CD4-positive, alpha-beta memory T cell (primary cell): ENCODE measurements around the gene POU2F2. TPM values are rescaled to one million over a fixed set of nuclear protein-coding genes. Genes with fewer than 3 reads are reported as not detected.
"Not testable (repeated sequence)": the region's sequence is repeated elsewhere in the genome, so short reads cannot be mapped to it uniquely, and the experiment has no call there.

ENCODE experiments used
- CTCF ChIA-PET: fragments of 350-600 bp; sonication (Branson Sonifier 250); formaldehyde crosslinking; loops from one replicate; lab custom pipeline; 2021; ENCODE audit warnings: inconsistent platforms; ENCODE audit not compliant: partially characterized antibody; lab: Charles Lee
- POLR2A ChIA-PET: fragments of 350-600 bp; sonication (Branson Sonifier 250); formaldehyde crosslinking; loops from one replicate; lab custom pipeline; 2021; ENCODE audit not compliant: partially characterized antibody; lab: Charles Lee
- DNase-seq, 5 donors: peaks; one replicate each; pipeline versions ENCODE4 v3.0.0 to v3.0.0-alpha.2; 2020 to 2022; ENCODE audit warnings: mixed read lengths in 1 of 5
- H3K27ac ChIP-seq: one replicate; pipeline ENCODE4 v1.7.0; 2013; ENCODE audit warnings: low read depth, low read length
- H3K27me3 ChIP-seq: 2 replicates; pipeline ENCODE4 v1.7.0; 2013; ENCODE audit warnings: mild to moderate bottlenecking, low read length, moderate library complexity; ENCODE audit not compliant: insufficient read depth
- H3K36me3 ChIP-seq: 2 replicates; pipeline ENCODE4 v1.7.0; 2013; ENCODE audit warnings: mild to moderate bottlenecking, low read length, moderate library complexity; ENCODE audit not compliant: insufficient read depth
- H3K4me1 ChIP-seq: 2 replicates; pipeline ENCODE4 v1.7.0; 2013; ENCODE audit warnings: mild to moderate bottlenecking, low read length, moderate library complexity; ENCODE audit not compliant: insufficient read depth
- H3K4me3 ChIP-seq, 2 donors: one replicate each; pipeline ENCODE4 v1.7.0; 2013; ENCODE audit warnings: low read length in 2 of 2, mild to moderate bottlenecking in 1 of 2
- H3K9me3 ChIP-seq, 2 donors: one replicate each; pipeline ENCODE4 v1.7.0; 2013; ENCODE audit warnings: low read length in 2 of 2, control low read depth in 1 of 2; ENCODE audit not compliant: control insufficient read depth in 1 of 2
- H3K27ac Mint-ChIP-seq, 7 donors: one replicate each; pipeline ENCODE4 v1.8.0; 2020 to 2021; ENCODE audit warnings: mixed read lengths in 7 of 7, mild to moderate bottlenecking in 6 of 7, inconsistent platforms in 3 of 7, moderate library complexity in 3 of 7
- H3K27me3 Mint-ChIP-seq, 2 donors: one replicate each; pipeline ENCODE4 v1.8.0; 2020 to 2021; ENCODE audit warnings: mixed read lengths in 2 of 2
- H3K36me3 Mint-ChIP-seq, 2 donors: one replicate each; pipeline ENCODE4 v1.8.0; 2020 to 2021; ENCODE audit warnings: mixed read lengths in 2 of 2, inconsistent platforms in 1 of 2, mild to moderate bottlenecking in 1 of 2
- H3K4me1 Mint-ChIP-seq, 4 donors: one replicate each; pipeline ENCODE4 v1.8.0; 2020 to 2021; ENCODE audit warnings: mixed read lengths in 4 of 4, mild to moderate bottlenecking in 1 of 4
- H3K4me3 Mint-ChIP-seq, 8 donors: one replicate each; pipeline ENCODE4 v1.8.0; 2020 to 2021; ENCODE audit warnings: mixed read lengths in 8 of 8, mild to moderate bottlenecking in 7 of 8, moderate library complexity in 6 of 8, inconsistent platforms in 3 of 8
- H3K9me3 Mint-ChIP-seq, 8 donors: one replicate each; pipeline ENCODE4 v1.8.0; 2020 to 2021; ENCODE audit warnings: mixed read lengths in 8 of 8, mild to moderate bottlenecking in 5 of 8, inconsistent platforms in 3 of 8, moderate library complexity in 1 of 8
- intact Hi-C: fragments of 100-400 bp; cut with micrococcal nuclease; formaldehyde crosslinking; loops from one replicate; pipeline ENCODE4 v1.15.1; 2023
- polyA plus RNA-seq, 2 donors: library from polyadenylated mRNA; unstranded; fragments of 300-500 nt; fragmentation: Illumina TruSeq; gene quantifications; one replicate each; pipeline ENCODE4 v1.2.3, GENCODE V29; 2021
- total RNA-seq, 2 experiments: library from RNA; stranded (reverse); gene quantifications; one replicate each; pipeline ENCODE4 v1.2.3, GENCODE V29; 2021

The POU2F2 gene
- total and polyA plus RNA-seq, 4 experiments from 2014 or later, result 3.1 to 69.3 (median 45.6) TPM

DNA sequence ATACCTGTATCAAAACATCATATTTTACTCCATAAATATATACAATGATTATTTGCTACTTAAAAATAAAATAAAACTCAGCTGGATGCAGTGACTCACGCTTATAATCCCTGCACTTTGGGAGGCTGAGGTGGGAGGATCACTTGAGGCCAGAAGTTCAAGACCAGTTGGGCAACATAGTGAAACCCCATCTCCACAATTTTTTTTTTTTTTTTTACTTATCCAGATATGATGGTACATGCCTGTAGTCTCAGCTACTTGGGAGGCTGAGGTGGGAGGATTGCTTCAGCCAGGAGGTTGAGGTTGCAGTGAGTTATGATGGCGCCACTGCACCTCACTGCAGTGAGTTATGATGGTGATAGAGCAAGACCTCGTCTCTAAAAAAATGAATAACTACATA, 22.4 kb downstream of the POU2F2 start:
- peak overlapping the region in 1 of 7 donors; percentile 7 for H3K27ac Mint-ChIP-seq
- Histone ChIP-seq H3K4me1 (peaks cover 6% of the 10 kb centered on the region), H3K4me3 (no peak overlapping the region), H3K27me3 (no peaks in the 10 kb centered on the region), H3K9me3 (no peaks in the 10 kb centered on the region), H3K27ac (no peak overlapping the region), H3K36me3 (peaks cover 4% of the 10 kb centered on the region)
- no peaks in the 10 kb centered on the region for H3K27me3 Mint-ChIP-seq
- peaks cover 5 to 12% (median 9%) of the 10 kb centered on the region in 4 donors for H3K4me1 Mint-ChIP-seq
- peaks cover 16 to 60% of the 10 kb centered on the region in 2 donors for H3K36me3 Mint-ChIP-seq
- ChIA-PET POLR2A (interaction anchor here (0.6 to 3.4 kb wide), 4 partner anchors 13 to 89 kb away, joined by 3 to 17 read pairs (median 6); no protein-coding TSS in a partner anchor), CTCF (interaction anchor here (0.9 to 7.4 kb wide), 20 partner anchors 8 to 331 kb away, joined by 3 to 81 read pairs (median 8); partner anchors contain the start of genes CXCL17 and POU2F2)
- no peak for DNase-seq
- intact Hi-C loops, result loop anchor here (2.0 kb wide), 1 partner anchor 67 kb away; no protein-coding TSS in a partner anchor
- no peaks in the 10 kb centered on the region for H3K9me3 Mint-ChIP-seq
- H3K4me3 Mint-ChIP-seq, result no peak overlapping the region

GRCh38 chr19:42108527-42109389, 23.5 kb downstream of the POU2F2 start:
- intact Hi-C loops, result loop anchor here (1.0 to 2.0 kb wide), 9 partner anchors 24 to 325 kb away; partner anchors contain the start of genes MEGF8 and POU2F2
- H3K4me3 ChIP-seq, result no peak overlapping the region
- H3K9me3 ChIP-seq, result no peaks in the 10 kb centered on the region
- H3K4me1 ChIP-seq, result peaks cover 6% of the 10 kb centered on the region
- H3K4me1 Mint-ChIP-seq, result peaks cover 5 to 11% (median 9%) of the 10 kb centered on the region in 4 donors
- no peak overlapping the region for H3K27ac ChIP-seq
- H3K27me3 Mint-ChIP-seq, result no peaks in the 10 kb centered on the region
- no peaks in the 10 kb centered on the region for H3K27me3 ChIP-seq
- no peak overlapping the region for H3K4me3 Mint-ChIP-seq
- ChIA-PET CTCF (interaction anchor here (0.7 to 7.4 kb wide), 42 partner anchors 9 to 333 kb away, joined by 3 to 81 read pairs (median 5); partner anchors contain the start of genes CXCL17 and POU2F2), POLR2A (interaction anchor here (0.7 to 3.4 kb wide), 8 partner anchors 14 to 188 kb away, joined by 3 to 17 read pairs (median 6); partner anchors contain the start of gene POU2F2)
- peak; percentile 83 to 86 (median 85) for DNase-seq
- peak overlapping the region; percentile 38 to 87 (median 65) for H3K27ac Mint-ChIP-seq
- no peaks in the 10 kb centered on the region for H3K9me3 Mint-ChIP-seq
- H3K36me3 Mint-ChIP-seq, result peaks cover 13 to 56% of the 10 kb centered on the region in 2 donors
- H3K36me3 ChIP-seq, result peaks cover 2% of the 10 kb centered on the region

DNA sequence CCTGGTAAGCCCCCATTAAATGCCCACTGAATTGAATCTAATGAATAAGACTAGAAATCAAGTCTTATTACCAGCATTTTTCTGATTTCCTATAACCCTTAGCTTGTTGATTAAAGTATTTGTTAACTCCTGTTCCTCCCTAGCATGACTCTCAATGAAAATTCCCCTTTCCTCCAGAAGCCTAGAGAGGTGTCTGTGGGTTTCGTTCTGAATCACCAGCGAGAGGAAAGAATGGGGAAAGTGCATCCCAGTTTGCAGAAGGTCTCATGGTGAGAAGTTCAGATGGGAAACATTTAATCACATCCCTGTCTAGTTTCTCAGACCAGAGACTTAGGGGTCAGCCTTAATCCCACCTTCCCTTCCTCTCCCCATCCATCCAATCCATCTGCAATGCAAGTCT, 26.9 kb downstream of the POU2F2 start:
- Histone ChIP-seq H3K36me3 (no peaks in the 10 kb centered on the region), H3K4me1 (peaks cover 6% of the 10 kb centered on the region), H3K4me3 (no peak overlapping the region), H3K27ac (no peak overlapping the region), H3K27me3 (no peaks in the 10 kb centered on the region), H3K9me3 (no peaks in the 10 kb centered on the region)
- no peaks in the 10 kb centered on the region for H3K27me3 Mint-ChIP-seq
- DNase-seq, result no peak
- peak overlapping the region in 1 of 7 donors; percentile 70 for H3K27ac Mint-ChIP-seq
- H3K9me3 Mint-ChIP-seq, result no peaks in the 10 kb centered on the region
- ChIA-PET CTCF (interaction anchor here (1.1 to 6.4 kb wide), 3 partner anchors 10 to 185 kb away, joined by 3 to 48 read pairs (median 4); partner anchors contain the start of gene POU2F2), POLR2A (interaction anchor here (0.6 to 1.0 kb wide), 2 partner anchors 18 to 352 kb away, joined by 3 read pairs; no protein-coding TSS in a partner anchor)
- intact Hi-C loops, result no loop called here
- H3K4me3 Mint-ChIP-seq, result no peak overlapping the region
- peaks cover 7 to 11% (median 9%) of the 10 kb centered on the region in 4 donors for H3K4me1 Mint-ChIP-seq
- H3K36me3 Mint-ChIP-seq, result peaks cover 10 to 39% of the 10 kb centered on the region in 2 donors

DNA sequence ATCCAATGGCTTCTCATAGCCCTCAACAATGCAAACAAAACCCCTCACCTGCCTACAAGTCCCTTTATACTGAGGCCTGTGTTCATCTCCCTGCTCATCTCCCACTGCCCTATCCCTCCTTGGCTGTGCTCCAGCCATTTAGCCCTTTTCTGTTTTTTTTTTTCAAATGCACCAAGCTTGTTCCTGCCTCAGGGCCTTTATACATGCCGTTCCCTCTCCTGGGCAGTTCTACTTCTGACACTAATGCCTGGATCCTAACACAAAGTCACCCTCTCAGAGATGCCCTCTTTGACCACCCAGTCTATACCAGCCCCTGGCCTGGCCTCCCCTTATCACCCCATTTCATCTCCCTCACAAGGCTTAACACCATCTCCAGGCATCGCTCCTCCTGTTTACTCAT, 29.4 kb downstream of the POU2F2 start:
- peaks cover 0 to 4% (median 2%) of the 10 kb centered on the region in 4 donors for H3K4me1 Mint-ChIP-seq
- H3K4me3 Mint-ChIP-seq, result no peak overlapping the region
- Histone ChIP-seq H3K27ac (no peak overlapping the region), H3K4me1 (no peaks in the 10 kb centered on the region), H3K36me3 (peaks cover 12% of the 10 kb centered on the region), H3K27me3 (no peaks in the 10 kb centered on the region), H3K9me3 (no peaks in the 10 kb centered on the region), H3K4me3 (no peak overlapping the region)
- intact Hi-C loops, result no loop called here
- H3K27me3 Mint-ChIP-seq, result no peaks in the 10 kb centered on the region
- peaks cover 18 to 43% of the 10 kb centered on the region in 2 donors for H3K36me3 Mint-ChIP-seq
- peak overlapping the region in 1 of 7 donors; percentile 85 for H3K27ac Mint-ChIP-seq
- no peaks in the 10 kb centered on the region for H3K9me3 Mint-ChIP-seq
- DNase-seq, result no peak
- ChIA-PET CTCF (interaction anchor here (0.9 to 1.4 kb wide), 5 partner anchors 9 to 317 kb away, joined by 3 read pairs; no protein-coding TSS in a partner anchor), POLR2A (interaction anchor here (1.0 kb wide), 1 partner anchor 96 kb away, joined by 3 read pairs; no protein-coding TSS in a partner anchor)

- H3K27me3 Mint-ChIP-seq, H3K4me1 Mint-ChIP-seq, H3K9me3 Mint-ChIP-seq, DNase-seq, H3K27ac Mint-ChIP-seq, POLR2A ChIA-PET, H3K27me3 ChIP-seq, H3K9me3 ChIP-seq, H3K4me3 ChIP-seq, H3K27ac ChIP-seq, H3K4me3 Mint-ChIP-seq, intact Hi-C loops, H3K4me1 ChIP-seq: not testable (repeated sequence)
- H3K36me3 ChIP-seq, result peaks cover 22% of the 10 kb centered on the region
- peaks cover 25 to 47% of the 10 kb centered on the region in 2 donors for H3K36me3 Mint-ChIP-seq
- CTCF ChIA-PET, result interaction anchor here (0.7 to 1.6 kb wide), 2 partner anchors 8 to 536 kb away, joined by 5 to 11 read pairs; no protein-coding TSS in a partner anchor
Measured at GRCh38 chr19:42100241-42100640, 32.0 kb downstream of the POU2F2 start.

- Mint-ChIP-seq H3K36me3 (peaks cover 31 to 49% of the 10 kb centered on the region in 2 donors), H3K4me1 (peaks cover 0 to 2% (median under 1%) of the 10 kb centered on the region in 4 donors), H3K27ac (peak overlapping the region in 2 of 7 donors; percentile 17 to 53), H3K4me3 (no peak overlapping the region), H3K9me3 (no peaks in the 10 kb centered on the region), H3K27me3 (no peaks in the 10 kb centered on the region)
- no peak overlapping the region for H3K27ac ChIP-seq
- H3K9me3 ChIP-seq, result no peaks in the 10 kb centered on the region
- ChIA-PET POLR2A (no interaction called here), CTCF (interaction anchor here (0.7 to 1.6 kb wide), 2 partner anchors 9 to 212 kb away, joined by 3 to 11 read pairs; no protein-coding TSS in a partner anchor)
- H3K36me3 ChIP-seq, result peaks cover 30% of the 10 kb centered on the region
- no peaks in the 10 kb centered on the region for H3K4me1 ChIP-seq
- no peaks in the 10 kb centered on the region for H3K27me3 ChIP-seq
- DNase-seq, result no peak
- H3K4me3 ChIP-seq, result no peak overlapping the region
- intact Hi-C loops, result no loop called here
Measured at GRCh38 chr19:42099336-42099925, 32.8 kb downstream of the POU2F2 start.
